HG03354 (cell line): Measurements from ENCODE around the gene LRP1B.

Experiments used
- ATAC-seq: cut with Tn5 transposase; IDR thresholded peaks from one replicate; pipeline ENCODE4 v1.9.1; 2021; ENCODE audit warnings: mild to moderate bottlenecking; ENCODE audit not compliant: unreplicated experiment, poor library complexity, severe bottlenecking

Gene LRP1B

DNA sequence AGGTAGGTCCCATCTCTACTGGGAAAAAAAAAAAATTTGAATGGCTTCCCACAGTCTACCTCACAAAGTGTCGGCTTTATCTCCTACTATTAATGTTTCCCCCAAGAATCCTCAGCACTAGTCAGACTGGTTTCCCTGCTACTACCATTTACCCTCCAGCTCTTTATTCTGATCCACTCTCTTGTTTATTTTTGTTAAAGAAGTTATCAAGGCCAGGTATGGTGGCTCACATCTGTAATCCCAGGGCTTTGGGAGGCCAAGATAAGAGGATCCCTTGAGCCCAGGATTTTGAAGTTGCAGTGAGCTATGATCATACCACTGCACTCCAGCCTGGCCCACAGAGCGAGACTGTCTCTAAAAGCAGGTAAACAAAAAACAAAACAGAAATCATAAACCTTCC is 1275.3 kb downstream of the LRP1B start:
- ATAC-seq: no peak

DNA sequence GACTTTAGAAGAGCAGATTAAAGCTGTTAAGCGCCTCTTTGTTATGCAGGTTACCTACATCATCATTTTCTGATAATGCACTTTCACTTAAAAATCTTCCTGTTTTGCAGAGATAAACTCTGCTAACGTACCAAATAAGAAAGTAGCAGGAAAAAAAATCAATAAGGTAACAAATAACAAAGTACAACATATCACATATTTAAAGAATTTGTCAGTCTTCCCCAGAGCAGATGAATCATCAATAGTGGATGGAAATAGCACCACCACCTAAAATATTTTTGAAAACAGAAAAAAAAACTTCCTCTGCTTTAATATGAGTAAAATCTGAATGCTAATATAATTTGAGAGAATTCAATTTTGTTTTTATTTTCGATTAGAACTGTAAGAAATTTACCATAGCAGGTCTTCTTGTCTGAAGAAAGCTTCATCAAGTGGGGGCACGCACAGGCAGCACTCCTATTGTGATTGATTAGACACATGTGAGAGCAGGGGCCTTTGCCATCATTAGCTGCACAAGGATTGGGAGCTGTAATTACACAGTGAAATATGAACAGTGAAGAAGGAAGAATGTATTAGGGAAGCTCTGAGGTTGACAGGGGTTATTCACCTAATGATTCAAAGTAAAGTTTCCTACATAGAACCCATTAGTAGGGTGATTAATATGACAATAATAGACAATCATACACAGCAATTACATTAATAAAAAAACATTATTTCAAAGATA is 1279.4 kb downstream of the LRP1B start:
- no peak for ATAC-seq

DNA sequence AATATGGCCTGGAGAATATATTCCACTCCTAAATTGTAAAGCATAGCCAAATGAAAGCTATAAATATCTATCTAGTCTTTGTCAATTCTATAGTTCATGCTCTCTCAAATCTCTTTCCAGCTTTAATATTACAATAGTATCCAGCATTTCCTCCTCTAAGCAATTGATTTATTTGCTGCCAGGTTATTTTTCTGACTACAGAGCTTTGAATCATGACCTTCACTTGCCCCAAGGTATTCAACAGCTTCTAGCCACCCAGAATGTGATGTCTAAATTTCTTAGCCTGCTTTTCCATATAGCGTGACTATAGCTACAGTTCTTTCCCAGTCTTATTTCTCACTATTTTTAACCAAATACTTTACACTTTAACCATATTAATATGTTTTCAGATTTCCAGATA is 1287.6 kb downstream of the LRP1B start:
- no peak for ATAC-seq

DNA sequence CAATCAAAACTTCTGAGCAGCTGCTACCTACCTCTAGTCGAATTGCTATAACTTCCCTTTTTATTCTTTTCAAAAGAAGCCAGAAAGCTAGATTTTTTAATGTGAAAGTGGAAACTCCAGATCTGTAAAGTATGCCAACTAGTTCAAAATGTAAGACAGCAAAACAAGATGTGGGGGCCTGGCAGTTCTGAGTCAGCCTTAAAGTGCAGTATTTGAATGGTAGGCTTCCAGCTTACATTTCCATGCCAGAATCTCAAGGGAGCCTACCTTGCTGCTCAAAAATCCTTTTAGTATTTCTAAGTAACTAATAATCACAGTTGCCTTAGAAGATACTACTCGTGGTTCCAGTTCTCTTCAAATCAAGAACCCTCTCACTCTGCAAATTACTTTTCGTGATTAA is 1288.7 kb downstream of the LRP1B start:
- no peak for ATAC-seq

DNA sequence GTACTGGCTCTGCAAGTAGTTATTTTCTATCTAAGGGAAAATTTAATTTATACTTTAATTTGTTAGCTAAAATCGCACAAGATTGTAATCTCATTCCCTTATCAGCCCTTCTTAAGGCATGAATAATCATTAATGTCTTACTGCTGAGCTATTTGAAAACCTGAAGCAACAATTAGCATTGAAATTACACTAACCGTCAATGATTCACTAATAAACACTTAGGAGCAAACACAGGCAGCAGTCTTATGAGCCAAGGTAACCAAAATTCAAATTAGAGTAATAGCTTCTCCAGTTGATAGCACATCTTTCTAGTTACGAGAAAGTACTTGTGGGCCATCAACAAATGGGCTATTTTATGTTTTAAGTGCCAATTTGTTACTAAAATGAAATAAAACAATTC is 1289.7 kb downstream of the LRP1B start:
- ATAC-seq: no peak

DNA sequence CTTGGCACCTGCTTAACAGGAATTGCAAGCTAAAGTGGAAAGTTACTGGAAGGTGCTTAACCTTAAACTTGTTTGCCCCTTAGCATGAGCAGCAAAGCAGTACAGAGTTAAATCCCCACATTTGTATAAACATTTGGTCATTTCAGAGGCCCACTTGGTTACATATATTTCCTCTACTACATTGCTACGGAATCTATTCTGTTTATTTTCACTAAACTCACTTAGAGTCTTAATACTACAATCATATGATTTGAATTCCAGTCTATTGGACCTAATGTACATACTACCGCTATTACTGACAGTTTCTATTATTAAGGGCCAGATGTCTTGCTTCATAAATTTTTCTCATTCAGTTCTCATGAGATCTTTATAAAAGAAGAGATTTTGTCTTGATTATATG is 1294.0 kb downstream of the LRP1B start:
- ATAC-seq: no peak

DNA sequence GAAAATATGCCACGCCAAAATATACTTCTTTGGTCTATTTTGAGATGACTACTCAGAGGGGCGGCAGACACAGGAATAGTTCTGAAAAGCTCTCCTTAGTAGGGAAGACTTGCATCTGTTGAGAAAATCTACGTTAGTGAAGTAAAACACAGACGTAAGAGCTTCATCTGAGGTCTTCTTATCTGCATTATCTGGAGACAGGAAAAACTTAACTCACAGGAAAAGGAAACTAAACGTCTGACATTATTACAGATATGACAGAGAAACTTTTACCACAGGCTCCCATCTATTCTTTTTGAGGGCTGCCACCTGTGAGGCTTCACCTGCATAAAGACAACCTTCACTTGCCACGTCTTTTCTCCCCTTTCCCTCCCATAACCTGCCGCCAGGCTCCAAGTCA is 1295.7 kb downstream of the LRP1B start:
- no peak for ATAC-seq

DNA sequence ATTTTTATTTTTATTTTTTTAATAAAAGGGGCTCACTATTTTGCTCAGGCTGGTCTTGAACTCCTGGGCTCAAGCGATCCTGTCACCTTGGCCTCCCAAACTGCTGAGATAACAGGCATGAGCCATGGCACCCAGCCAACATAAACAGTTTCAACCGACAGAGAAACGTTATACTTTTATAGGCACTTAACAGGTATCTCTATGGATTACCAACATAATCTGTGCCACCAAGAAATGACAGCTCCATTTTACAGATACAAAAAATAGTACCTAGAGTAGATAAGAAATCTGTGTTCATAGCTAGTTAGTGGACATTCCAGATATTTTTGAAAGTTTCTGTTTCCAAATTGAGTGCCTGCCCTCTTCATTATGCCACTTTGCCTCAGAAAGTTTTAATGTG is 1316.7 kb downstream of the LRP1B start:
- ATAC-seq: no peak

DNA sequence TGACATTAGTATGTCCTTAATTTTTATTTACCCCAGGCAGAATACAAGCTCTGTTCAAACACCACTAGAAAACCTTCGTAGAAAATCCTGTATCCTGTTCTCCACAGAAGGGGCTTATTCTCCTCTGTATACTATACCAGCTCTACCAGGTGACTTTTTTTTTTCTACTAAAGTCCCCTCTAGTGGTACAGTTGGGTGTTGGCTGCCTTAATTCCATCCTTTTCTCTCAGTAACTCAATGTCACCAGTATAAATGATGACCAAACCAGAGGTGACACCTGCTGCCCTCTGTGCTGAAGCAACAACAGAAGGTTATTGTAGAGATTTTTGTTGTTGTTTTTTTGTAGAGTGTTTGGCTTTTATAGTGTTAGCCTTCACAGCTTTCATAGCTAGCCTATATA is 1322.0 kb downstream of the LRP1B start:
- ATAC-seq: peak; percentile 88

DNA sequence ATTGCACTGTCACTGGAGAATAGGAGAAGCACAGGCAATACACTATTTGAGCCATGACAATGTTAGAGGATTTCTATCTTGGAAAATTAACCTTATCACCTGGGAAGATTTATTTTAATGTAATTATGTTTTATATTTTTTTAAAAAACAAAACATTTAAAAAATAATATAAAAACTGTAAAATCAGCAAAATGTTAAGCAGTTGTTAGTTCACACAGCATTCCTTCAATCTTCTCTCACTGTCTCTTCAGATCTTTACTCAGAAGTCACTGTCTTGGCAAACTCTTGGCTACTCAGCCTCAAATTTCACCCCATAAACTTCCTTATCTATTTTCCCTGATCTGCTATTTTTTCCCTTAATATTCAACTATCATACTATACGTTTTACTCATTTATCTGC is 1322.6 kb downstream of the LRP1B start:
- ATAC-seq: no peak

DNA sequence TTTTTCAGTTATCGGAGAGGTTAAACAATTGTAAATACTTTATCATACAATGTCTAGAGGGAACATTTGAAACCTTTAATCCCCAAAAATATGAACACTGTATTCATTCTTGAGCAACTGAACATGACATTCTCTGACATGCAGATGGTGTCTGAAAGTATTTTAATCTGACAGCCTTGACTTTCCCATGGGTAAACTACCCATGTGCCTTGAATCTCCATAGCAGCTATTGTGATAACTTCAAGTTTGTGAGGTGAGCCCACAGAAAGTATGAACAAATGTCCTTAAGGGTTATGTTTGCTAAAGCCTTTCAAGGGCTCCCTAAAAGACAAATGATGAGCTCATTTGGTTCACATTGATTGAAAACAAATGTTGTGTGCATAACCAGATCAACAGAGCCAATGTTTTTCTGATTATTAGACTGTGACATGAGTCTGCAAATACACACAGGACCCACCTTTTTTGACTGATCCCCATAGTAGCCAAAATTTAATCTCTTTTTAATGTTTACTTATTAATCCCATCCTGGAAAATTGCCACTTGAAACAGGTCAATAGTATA is 1326.0 kb downstream of the LRP1B start:
- no peak for ATAC-seq

DNA sequence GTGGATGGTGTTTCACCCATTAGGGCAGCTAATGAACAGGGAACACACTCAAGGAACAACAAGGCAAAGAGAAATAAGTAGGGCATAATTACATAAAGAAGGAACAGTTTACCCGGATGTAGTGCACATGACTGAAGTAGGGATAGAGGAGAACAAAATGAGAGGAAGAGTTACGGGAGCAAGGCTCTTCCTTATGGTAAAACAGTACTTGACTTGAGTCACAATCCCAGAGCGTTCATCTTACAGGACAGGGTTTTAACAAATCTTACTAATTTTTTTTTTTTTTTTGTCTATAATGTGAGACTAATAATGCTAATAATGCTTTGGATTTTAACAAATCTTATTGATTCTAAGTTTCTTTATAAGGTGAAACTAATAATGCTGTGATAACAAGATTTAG is 1329.5 kb downstream of the LRP1B start:
- ATAC-seq: no peak

DNA sequence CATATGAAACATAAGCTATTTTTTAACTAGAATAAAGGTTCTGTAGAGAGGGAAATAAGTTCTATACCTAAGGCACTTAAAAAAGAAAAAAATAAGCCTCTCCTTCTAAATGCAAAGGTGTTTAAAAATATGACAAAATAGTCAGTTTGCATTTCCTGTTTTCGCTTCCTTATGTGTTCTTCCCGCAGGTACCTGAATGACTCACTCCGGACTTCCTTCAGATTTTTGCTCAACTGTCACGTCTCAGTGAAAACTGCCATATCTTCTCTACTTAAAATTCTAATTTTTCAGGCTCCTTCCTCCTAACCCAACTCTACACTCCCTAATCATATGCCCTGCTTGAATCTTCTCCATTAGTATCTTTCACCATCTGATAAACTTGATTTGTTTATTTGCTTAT is 1333.1 kb downstream of the LRP1B start:
- ATAC-seq: peak; percentile 93

DNA sequence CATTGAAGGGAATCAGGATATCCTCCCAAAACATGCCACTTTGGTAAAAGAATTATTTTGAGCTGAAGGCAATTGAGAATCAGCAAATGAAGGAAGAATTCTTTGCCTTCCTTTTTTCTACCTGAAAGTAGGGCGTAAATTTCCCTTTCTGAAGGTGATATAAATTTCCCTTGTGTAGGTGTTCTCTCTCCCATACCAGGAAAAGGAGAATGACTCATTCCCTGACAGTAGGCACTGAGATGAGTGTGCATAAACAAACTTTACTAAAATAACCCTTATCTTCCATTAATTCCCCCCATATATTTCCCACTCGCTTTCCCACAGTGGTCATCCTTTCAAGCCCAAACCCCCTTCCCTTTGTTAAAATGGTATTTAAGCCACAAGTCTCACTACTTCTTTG is 1339.0 kb downstream of the LRP1B start:
- ATAC-seq: no peak

DNA sequence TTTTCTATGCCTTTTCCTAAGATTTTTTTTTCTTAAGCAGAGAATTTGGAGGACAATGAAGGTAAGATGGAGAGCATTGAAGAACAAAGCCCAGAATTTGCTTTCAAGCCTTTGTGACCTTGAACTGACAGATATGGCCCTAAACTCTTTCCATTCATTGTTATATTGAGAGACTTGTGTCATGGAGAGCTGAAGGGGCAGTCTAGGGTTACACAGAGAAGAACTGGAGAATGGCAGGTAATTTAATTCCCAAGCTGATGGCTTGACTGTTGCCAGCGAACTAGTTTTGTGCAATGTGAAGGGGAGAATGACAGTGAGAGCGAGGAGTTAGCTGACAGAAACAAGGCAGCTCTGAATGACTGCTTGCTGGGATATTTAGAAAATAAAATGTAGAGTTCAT is 1344.2 kb downstream of the LRP1B start:
- no peak for ATAC-seq

DNA sequence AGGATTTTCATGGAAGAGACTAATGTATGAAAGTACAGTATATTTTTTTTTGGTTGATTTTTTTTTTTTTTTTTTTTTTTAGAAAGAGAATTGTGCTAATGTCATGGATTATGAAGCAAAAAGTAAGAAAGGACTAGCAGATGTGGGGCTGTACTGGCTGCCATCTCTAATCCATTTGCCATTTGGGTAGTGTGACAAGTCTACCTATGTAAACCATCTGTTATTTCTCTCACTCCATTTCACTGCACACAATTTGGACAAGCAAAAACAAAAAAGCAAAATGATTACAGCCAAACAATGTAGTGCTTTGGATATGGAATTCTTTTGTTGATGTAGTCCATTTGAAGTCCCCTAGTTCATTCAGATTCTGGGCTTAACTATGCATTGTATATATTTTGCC is 1355.4 kb downstream of the LRP1B start:
- ATAC-seq: no peak

DNA sequence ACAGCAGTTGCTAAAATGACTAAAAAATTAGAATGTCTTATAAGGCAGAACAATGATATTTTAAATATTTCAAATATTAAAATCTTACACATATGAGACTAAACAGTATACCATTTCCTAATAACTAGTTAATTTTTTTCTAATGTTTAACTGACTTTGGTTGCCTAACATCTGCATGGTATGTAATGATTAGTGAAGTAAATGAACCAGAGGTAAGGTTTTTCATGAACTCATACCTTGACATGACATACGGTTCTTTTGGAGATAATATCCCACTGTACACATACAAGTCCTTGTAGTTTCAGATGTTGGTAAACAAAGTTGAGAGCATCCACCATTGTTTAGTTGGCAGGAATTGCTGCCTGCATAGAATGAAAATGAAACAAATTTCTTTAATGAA is 1360.2 kb downstream of the LRP1B start:
- peak; percentile 59 for ATAC-seq

DNA sequence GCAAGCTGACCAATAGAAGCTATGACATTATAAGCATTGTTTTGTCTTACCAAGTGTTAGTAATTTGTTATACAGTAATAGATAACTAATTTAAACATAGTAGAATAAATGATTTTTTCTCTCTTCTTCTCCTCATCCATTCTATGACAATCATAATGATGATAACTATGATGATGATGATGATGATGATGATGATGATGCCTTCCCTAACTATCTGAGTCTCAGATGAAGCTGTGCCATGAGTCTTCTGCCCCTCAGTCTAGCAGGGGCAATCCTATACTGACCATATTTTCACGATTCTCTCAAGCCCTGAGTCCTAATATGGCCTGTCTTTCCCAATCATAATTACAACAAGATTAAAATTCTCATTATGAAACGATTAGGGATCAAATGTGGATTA is 1369.0 kb downstream of the LRP1B start:
- no peak for ATAC-seq

DNA sequence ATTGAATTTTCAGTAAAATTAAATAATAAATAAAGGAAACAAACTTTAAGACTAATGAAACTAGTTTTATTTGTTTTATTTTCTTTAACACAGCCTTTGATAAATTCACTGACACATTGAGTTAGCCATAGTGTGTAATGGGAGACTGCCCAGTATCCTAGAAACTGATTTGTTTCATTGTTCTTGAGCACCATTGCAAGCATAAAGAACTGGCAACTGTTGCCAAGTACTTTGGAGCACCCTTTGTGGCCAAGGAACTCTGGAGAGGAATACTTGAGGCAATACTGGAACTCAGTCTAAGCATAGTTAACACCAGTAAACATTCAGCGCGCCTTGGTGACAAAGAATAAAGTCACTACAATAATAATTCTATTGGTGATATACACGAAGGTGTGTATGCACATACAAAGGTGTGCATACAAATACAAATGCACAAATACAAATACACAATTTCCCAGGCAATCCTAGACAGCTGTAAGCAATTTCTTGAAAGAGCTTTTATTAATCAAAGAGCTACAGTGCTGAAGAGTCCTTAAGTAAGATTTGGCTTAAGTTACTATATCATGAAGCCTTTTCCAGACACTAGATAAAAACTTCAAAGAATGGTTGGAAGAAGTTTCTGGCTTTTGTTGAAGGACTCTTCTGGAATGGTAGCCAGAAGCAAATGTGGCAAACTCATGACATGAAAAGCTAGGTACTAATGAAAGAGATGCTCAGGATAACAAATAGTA is 1371.2 kb downstream of the LRP1B start:
- no peak for ATAC-seq

DNA sequence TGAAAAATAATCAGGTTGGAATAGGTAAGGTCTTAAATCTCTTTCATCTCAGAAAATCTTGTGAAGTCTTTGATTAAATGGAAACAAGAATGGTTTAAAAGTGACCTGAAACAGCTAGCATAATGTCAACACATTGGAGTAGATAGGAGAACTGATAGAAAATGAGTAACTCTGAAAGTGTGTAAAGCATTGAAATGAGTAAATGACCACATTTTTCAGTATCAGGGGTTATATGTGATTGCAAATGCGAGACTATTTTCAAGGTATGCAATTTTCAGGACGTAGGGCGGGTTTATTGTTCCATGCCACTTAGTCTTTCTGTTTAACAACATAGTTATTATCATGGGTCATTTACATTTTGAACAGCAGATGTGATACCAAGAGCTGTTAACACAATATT is 1383.2 kb downstream of the LRP1B start:
- ATAC-seq: peak; percentile 85

DNA sequence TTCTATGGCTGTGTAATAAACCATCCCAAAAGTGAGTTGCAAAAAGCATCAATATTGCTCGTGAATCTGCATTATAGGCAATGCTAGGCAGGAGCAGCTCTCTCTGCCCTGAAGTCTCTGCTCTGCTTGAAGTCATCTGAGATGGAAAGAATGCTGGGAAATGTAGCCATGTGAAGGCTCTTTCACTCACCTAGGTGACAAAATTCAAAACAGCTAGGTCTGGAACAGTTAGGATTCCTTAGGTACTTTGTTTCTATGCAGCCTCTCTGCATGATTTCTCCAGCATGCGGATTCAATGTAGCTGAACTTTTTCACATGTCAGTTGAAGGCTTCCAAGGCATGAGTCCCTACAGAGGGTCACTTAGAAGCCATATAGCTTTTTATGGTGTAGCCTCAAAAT is 1383.7 kb downstream of the LRP1B start:
- ATAC-seq: no peak
